Trophoblast cell (in vitro differentiated cells and primary cell): ENCODE data around the gene PLXDC2.
A peak's percentile ranks its signal among the peaks of the same experiment; 100 is the strongest.

Source experiments
- DNase-seq, 2 donors: peaks; one replicate each; pipeline ENCODE4 v3.0.0-alpha.2; 2016
- H2AFZ ChIP-seq: 2 replicates; pipeline ENCODE4 v1.6.1; 2013; ENCODE audit warnings: low read length, moderate library complexity, mild to moderate bottlenecking; ENCODE audit not compliant: insufficient read depth, poor library complexity
- H2AK5ac ChIP-seq: 2 replicates; pipeline ENCODE4 v1.6.1; 2013; ENCODE audit warnings: mild to moderate bottlenecking, low read length
- H2BK120ac ChIP-seq: 2 replicates; pipeline ENCODE4 v1.6.1; 2013; ENCODE audit warnings: low read length, mild to moderate bottlenecking, moderate library complexity; ENCODE audit not compliant: insufficient read depth, poor library complexity
- H2BK12ac ChIP-seq: 2 replicates; pipeline ENCODE4 v1.6.1; 2013; ENCODE audit warnings: mild to moderate bottlenecking, low read length, moderate library complexity
- H2BK5ac ChIP-seq: 2 replicates; pipeline ENCODE4 v1.6.1; 2013; ENCODE audit warnings: low read length, low read depth, moderate library complexity, mild to moderate bottlenecking; ENCODE audit not compliant: poor library complexity
- H3K14ac ChIP-seq: 2 replicates; pipeline ENCODE4 v1.6.1; 2013; ENCODE audit warnings: mild to moderate bottlenecking, low read length
- H3K18ac ChIP-seq: 2 replicates; pipeline ENCODE4 v1.6.1; 2013; ENCODE audit warnings: mild to moderate bottlenecking, low read length
- H3K23ac ChIP-seq: 2 replicates; pipeline ENCODE4 v1.6.1; 2013; ENCODE audit warnings: low read length
- H3K27ac ChIP-seq: 2 replicates; pipeline ENCODE4 v1.5.1; 2013; ENCODE audit warnings: low read depth, mild to moderate bottlenecking, inconsistent platforms, low read length, moderate library complexity
- H3K27me3 ChIP-seq: 2 replicates; pipeline ENCODE4 v1.6.1; 2013; ENCODE audit warnings: inconsistent platforms, mild to moderate bottlenecking, low read length, moderate library complexity; ENCODE audit not compliant: insufficient read depth
- H3K36me3 ChIP-seq, 2 experiments: 1 replicate in 1 of 2; 2 replicates in 1 of 2; pipeline ENCODE4 v1.6.1; 2013; ENCODE audit warnings: low read length in 2 of 2, mild to moderate bottlenecking in 2 of 2, moderate library complexity in 1 of 2; ENCODE audit not compliant: insufficient read depth in 2 of 2, control insufficient read depth in 1 of 2
- H3K4ac ChIP-seq: 2 replicates; pipeline ENCODE4 v1.6.1; 2013; ENCODE audit warnings: low read depth, mild to moderate bottlenecking, low read length, moderate library complexity
- H3K4me1 ChIP-seq, 2 experiments: 1 replicate in 1 of 2; 2 replicates in 1 of 2; pipeline ENCODE4 v1.6.1; 2013; ENCODE audit warnings: low read length in 2 of 2, mild to moderate bottlenecking in 2 of 2, moderate library complexity in 1 of 2; ENCODE audit not compliant: insufficient read depth in 2 of 2, control insufficient read depth in 1 of 2
- H3K4me2 ChIP-seq: 2 replicates; pipeline ENCODE4 v1.6.1; 2013; ENCODE audit warnings: inconsistent platforms, mild to moderate bottlenecking, low read length, moderate library complexity
- H3K4me3 ChIP-seq: 2 replicates; pipeline ENCODE4 v1.5.1; 2013; ENCODE audit warnings: mild to moderate bottlenecking, low read depth, low read length, inconsistent platforms
- H3K79me1 ChIP-seq: one replicate; pipeline ENCODE4 v1.6.1; 2013; ENCODE audit warnings: low read length
- H3K79me2 ChIP-seq: 2 replicates; pipeline ENCODE4 v1.6.1; 2013; ENCODE audit warnings: low read length, mild to moderate bottlenecking; ENCODE audit not compliant: control insufficient read depth, insufficient read depth, poor library complexity
- H3K9ac ChIP-seq: 2 replicates; pipeline ENCODE4 v1.6.1; 2013; ENCODE audit warnings: mild to moderate bottlenecking, low read length
- H3K9me3 ChIP-seq: 2 replicates; pipeline ENCODE4 v1.6.1; 2013; ENCODE audit warnings: low read depth, mild to moderate bottlenecking, control low read depth, inconsistent platforms, low read length; ENCODE audit not compliant: insufficient read depth
- H4K12ac ChIP-seq: 2 replicates; pipeline ENCODE4 v1.6.1; 2013; ENCODE audit warnings: low read depth, mild to moderate bottlenecking, low read length, moderate library complexity
- H4K8ac ChIP-seq: 2 replicates; pipeline ENCODE4 v1.6.1; 2013; ENCODE audit warnings: low read depth, mild to moderate bottlenecking, low read length, moderate library complexity
- H4K91ac ChIP-seq: one replicate; pipeline ENCODE4 v1.6.1; 2013; ENCODE audit warnings: low read depth, mild to moderate bottlenecking, low read length, moderate library complexity
- whole genome bisulfite sequencing: extraction: QIAGEN DNeasy Blood & Tissue Kit; methylation state at CpG from one replicate; pipeline ENCODE4 v1.1.7; 2013; ENCODE audit warnings: missing lambda C conversion rate; ENCODE audit not compliant: insufficient read length, insufficient coverage; ENCODE audit errors: extremely low coverage; 5-methylcytosine and 5-hydroxymethylcytosine counted together

The PLXDC2 gene

DNA sequence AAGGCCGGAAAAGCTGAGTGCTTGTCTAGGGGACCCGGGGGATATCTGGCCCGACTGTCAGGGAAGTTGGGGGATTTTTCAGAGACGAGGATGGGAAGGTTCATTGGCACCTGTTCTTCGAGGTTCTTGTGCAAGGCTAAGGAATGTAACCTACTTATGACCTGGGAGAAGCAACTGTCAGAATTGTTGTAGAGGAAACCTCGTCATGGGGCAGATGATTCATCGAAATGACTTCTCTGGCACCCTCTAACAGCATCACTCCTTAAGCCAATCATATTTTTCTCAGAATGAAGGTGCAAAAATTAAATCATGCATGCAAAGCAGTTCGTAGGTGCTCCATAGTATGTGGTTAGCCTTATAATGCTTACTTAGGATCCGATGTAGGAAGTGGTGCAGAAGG lies 58.6 kb downstream of the PLXDC2 start:
- H3K4me3 ChIP-seq = no peak overlapping the region
- H3K14ac ChIP-seq = no peak overlapping the region
- no peaks in the 10 kb centered on the region for H3K9me3 ChIP-seq
- no peak overlapping the region for H4K12ac ChIP-seq
- no peak overlapping the region for H3K9ac ChIP-seq
- no peak overlapping the region for H4K8ac ChIP-seq
- peak; percentile 42 to 72 for DNase-seq
- H3K4me1 ChIP-seq = no peaks in the 10 kb centered on the region
- no peak overlapping the region for H4K91ac ChIP-seq
- no peaks in the 10 kb centered on the region for H3K79me2 ChIP-seq
- H2BK120ac ChIP-seq = no peak overlapping the region
- H3K27ac ChIP-seq = no peak overlapping the region
- no CpG with 5 or more reads among the region's 9 CpGs for WGBS
- H2BK12ac ChIP-seq = no peak overlapping the region
- peak overlapping the region; percentile 49 for H3K4ac ChIP-seq
- H2AK5ac ChIP-seq = no peak overlapping the region
- no peak overlapping the region for H2AFZ ChIP-seq
- no peaks in the 10 kb centered on the region for H3K27me3 ChIP-seq
- H2BK5ac ChIP-seq = no peak overlapping the region
- no peak overlapping the region for H3K23ac ChIP-seq
- no peaks in the 10 kb centered on the region for H3K79me1 ChIP-seq
- H3K36me3 ChIP-seq = peaks cover 0 to 2% of the 10 kb centered on the region in 2 experiments
- no peak overlapping the region for H3K18ac ChIP-seq
- no peak overlapping the region for H3K4me2 ChIP-seq

DNA sequence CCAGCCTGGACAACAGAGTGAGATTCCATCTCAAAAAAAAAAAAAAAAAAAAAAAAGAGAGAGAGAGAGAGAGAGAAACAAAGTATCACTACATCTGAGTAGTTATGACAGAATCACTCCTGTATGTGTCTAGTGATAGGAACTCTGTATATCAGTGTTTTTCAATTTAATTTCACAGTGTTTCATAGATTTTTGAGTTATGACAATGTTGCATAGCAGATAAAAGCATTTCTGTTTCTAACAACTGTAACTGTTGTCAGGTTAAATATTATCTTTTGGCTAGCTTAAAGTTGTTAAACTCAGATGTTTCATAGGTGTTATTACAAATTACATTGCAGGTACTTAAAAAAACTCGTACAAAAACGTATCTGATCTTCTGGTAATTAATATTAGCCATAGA lies 60.3 kb downstream of the PLXDC2 start:
- H3K9ac ChIP-seq = no peak overlapping the region
- H3K4me1 ChIP-seq = no peaks in the 10 kb centered on the region
- no peaks in the 10 kb centered on the region for H3K79me2 ChIP-seq
- H2BK120ac ChIP-seq = no peak overlapping the region
- H2AFZ ChIP-seq = no peak overlapping the region
- no peak overlapping the region for H2BK12ac ChIP-seq
- no peak overlapping the region for H4K91ac ChIP-seq
- peak in 1 of 2 donors; percentile 71 for DNase-seq
- no peak overlapping the region for H3K4me3 ChIP-seq
- H3K79me1 ChIP-seq = no peaks in the 10 kb centered on the region
- no peaks in the 10 kb centered on the region for H3K9me3 ChIP-seq
- no peak overlapping the region for H3K14ac ChIP-seq
- WGBS = no CpG with 5 or more reads among the region's 2 CpGs
- H2AK5ac ChIP-seq = no peak overlapping the region
- no peak overlapping the region for H3K4ac ChIP-seq
- H3K27ac ChIP-seq = no peak overlapping the region
- H4K8ac ChIP-seq = no peak overlapping the region
- H3K36me3 ChIP-seq = no peaks in the 10 kb centered on the region
- no peaks in the 10 kb centered on the region for H3K27me3 ChIP-seq
- H2BK5ac ChIP-seq = no peak overlapping the region
- no peak overlapping the region for H3K4me2 ChIP-seq
- no peak overlapping the region for H3K18ac ChIP-seq
- no peak overlapping the region for H4K12ac ChIP-seq
- no peak overlapping the region for H3K23ac ChIP-seq

DNA sequence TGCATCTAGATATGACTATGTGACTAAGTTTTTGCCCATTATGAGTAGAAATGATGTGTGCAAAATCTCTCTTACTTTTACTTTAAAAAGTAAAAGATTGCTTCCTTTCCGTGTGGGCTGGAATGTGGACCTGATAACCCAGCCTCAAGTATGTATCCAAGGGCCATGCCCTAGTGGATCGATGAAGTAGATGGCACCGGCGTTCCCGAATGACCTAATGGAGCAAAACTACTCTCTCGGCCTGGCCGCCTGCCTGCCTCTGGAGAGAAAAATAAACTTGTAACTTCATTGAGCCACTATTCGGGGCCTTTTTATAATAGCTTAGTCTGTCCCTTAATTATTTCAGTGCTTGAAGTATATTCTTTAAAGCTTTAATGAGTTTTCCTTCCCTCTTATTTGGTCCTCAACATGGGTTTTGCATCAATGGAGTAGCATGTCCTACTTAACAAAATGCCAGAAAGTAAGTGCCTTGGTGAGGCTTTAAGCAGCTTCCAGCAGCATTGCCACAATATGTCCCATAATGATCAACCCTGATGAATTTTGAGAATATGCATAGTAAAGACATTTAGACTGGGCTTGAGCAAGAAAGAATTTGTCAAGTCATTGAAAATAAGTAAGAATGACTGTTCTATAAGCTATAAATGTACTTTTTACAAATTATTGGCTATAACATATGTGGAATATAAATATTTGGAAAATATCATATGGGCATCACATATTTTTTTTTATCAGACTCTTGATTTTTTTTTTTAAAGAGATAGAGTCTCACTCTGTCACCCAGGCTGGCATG lies 61.4 kb downstream of the PLXDC2 start:
- Histone ChIP-seq H3K18ac (no peak overlapping the region), H3K27ac (no peak overlapping the region), H2AK5ac (no peak overlapping the region), H3K79me1 (no peaks in the 10 kb centered on the region), H3K9me3 (no peaks in the 10 kb centered on the region), H2BK5ac (no peak overlapping the region), H2AFZ (no peak overlapping the region), H3K79me2 (no peaks in the 10 kb centered on the region), H3K27me3 (no peaks in the 10 kb centered on the region), H4K8ac (no peak overlapping the region), H3K4ac (no peak overlapping the region), H3K9ac (no peak overlapping the region), H3K23ac (no peak overlapping the region), H3K4me2 (no peak overlapping the region), H2BK120ac (no peak overlapping the region), H3K36me3 (no peaks in the 10 kb centered on the region), H4K91ac (no peak overlapping the region), H2BK12ac (no peak overlapping the region), H4K12ac (no peak overlapping the region), H3K4me3 (no peak overlapping the region), H3K14ac (no peak overlapping the region), H3K4me1 (no peaks in the 10 kb centered on the region)
- DNase-seq = peak in 1 of 2 donors; percentile 31
- WGBS = no CpG with 5 or more reads among the region's 8 CpGs

DNA sequence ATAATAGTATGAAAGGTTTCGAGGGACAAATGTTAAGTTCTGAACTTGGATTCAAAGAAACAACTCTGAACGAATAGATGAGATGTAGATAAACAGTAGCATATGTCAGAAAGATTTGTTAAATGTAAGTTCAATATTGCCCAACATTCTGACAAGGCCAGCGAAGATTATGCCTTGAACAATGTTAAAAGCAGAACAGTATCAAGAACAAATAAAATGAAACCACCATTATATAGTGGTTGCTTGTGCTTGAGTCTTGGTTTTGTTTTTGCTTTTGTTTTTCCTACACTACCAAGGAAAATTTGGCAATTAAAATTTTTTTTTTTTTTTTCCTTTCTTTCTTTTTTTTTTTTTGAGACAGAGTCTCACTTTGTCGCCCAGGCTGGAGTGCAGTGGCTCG lies 66.4 kb downstream of the PLXDC2 start:
- H3K23ac ChIP-seq = no peak overlapping the region
- no peak overlapping the region for H3K27ac ChIP-seq
- H3K14ac ChIP-seq = no peak overlapping the region
- H3K79me2 ChIP-seq = no peaks in the 10 kb centered on the region
- H2AK5ac ChIP-seq = no peak overlapping the region
- no peaks in the 10 kb centered on the region for H3K9me3 ChIP-seq
- no peak overlapping the region for H4K91ac ChIP-seq
- no peaks in the 10 kb centered on the region for H3K79me1 ChIP-seq
- no peak overlapping the region for H3K18ac ChIP-seq
- no peak overlapping the region for H2AFZ ChIP-seq
- H2BK12ac ChIP-seq = no peak overlapping the region
- H3K27me3 ChIP-seq = no peaks in the 10 kb centered on the region
- no CpG with 5 or more reads among the region's 5 CpGs for WGBS
- H4K8ac ChIP-seq = no peak overlapping the region
- H3K4me1 ChIP-seq = no peaks in the 10 kb centered on the region
- no peak overlapping the region for H2BK120ac ChIP-seq
- no peak overlapping the region for H4K12ac ChIP-seq
- H3K4me2 ChIP-seq = no peak overlapping the region
- no peak for DNase-seq
- no peaks in the 10 kb centered on the region for H3K36me3 ChIP-seq
- no peak overlapping the region for H3K9ac ChIP-seq
- H3K4ac ChIP-seq = no peak overlapping the region
- no peak overlapping the region for H3K4me3 ChIP-seq
- no peak overlapping the region for H2BK5ac ChIP-seq
